Measurements from ENCODE around the gene KIF26A.

DNA sequence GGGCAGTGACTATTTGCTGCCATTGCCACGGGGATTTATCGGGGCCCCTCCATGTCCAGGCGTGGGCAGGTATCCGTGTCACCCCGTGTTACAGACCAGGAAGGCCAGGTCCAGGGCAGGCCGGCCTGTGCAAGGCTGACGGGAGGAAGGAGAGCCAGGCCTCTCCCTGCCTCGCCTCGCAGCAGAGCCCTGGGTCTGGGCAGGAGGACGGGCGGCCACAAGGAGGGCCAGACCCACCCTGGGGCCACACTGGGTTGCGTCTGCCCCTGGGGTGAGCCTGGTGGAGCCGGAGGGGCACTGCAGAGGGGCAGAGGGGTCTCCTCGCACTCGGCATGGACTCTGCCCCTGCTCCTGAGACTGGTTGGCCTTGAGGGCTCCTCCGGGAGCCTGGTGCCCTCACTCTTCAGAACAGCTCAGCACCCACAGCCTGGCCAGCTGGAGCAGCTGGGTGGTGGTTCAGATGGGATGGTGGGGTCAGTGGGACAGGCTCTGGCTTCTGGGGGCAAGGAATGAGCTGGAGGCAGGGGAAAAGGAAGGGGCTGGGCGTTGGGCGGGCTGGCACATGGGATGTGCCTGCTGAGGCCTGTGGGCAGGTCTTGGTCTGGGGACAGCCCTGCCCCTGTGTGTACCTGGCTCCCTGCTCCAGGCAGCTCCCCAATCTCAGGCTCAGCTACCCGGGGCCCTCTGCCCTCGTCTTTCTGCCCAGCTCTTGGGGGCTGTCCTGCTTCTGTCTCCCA is 53.9 kb downstream of the KIF26A start:
- TF ChIP-seq, protein P1, sequence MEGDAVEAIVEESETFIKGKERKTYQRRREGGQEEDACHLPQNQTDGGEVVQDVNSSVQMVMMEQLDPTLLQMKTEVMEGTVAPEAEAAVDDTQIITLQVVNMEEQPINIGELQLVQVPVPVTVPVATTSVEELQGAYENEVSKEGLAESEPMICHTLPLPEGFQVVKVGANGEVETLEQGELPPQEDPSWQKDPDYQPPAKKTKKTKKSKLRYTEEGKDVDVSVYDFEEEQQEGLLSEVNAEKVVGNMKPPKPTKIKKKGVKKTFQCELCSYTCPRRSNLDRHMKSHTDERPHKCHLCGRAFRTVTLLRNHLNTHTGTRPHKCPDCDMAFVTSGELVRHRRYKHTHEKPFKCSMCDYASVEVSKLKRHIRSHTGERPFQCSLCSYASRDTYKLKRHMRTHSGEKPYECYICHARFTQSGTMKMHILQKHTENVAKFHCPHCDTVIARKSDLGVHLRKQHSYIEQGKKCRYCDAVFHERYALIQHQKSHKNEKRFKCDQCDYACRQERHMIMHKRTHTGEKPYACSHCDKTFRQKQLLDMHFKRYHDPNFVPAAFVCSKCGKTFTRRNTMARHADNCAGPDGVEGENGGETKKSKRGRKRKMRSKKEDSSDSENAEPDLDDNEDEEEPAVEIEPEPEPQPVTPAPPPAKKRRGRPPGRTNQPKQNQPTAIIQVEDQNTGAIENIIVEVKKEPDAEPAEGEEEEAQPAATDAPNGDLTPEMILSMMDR (IDR thresholded peaks at IDR 0.05 in 4 of 5, conservative IDR thresholded peaks at IDR 0.05 in 1 of 5): no peak
- TF ChIP-seq POLR2A (IDR thresholded peaks at IDR 0.05): no peak
